ENCODE measurements around the gene TGIF1. TPM values are rescaled to one million over a fixed set of nuclear protein-coding genes. Genes with fewer than 3 reads are reported as not detected.
A peak's percentile ranks its signal among the peaks of the same experiment; 100 is the strongest.

Gene TGIF1
- total and polyA plus RNA-seq, 9 of the 15 experiments (the other 6 are each of a cell fraction or from before 2014, with no cell fraction given) = 16.1 to 77.7 (median 44.6) TPM

- TF ChIP-seq MYC (IDR thresholded peaks at IDR 0.05; ENCODE audit: low read depth, low read length) (peak; percentile 88), MYC (CRISPR knock-in tag; IDR thresholded peaks at IDR 0.05; ENCODE audit: borderline replicate concordance, low read depth) (no peak), HDAC8 (tag; IDR thresholded peaks at IDR 0.05) (no peak), KDM1A (IDR thresholded peaks at IDR 0.05) (no peak), ZNF431 (CRISPR knock-in tag; IDR thresholded peaks at IDR 0.05) (no peak; the same call in 1 of the 2 replicates), NFXL1 (CRISPR knock-in tag; IDR thresholded peaks at IDR 0.05) (0 out of 2 replicates have a peak, but pooled peaks have one; percentile 18), MAFG (tag; conservative IDR thresholded peaks at IDR 0.05) (no peak; the same call in 1 of the 2 replicates), MLLT1 (IDR thresholded peaks at IDR 0.05) (no peak), ZNF512 (tag; IDR thresholded peaks at IDR 0.05) (peak; percentile 34; the same call in 1 of the 2 replicates), POLR2H (tag; IDR thresholded peaks at IDR 0.05; ENCODE audit: low read depth) (no peak), MAX (CRISPR knock-in tag; IDR thresholded peaks at IDR 0.05) (peak; percentile 85), RFX1 (IDR thresholded peaks at IDR 0.05) (no peak), ARID1B (IDR thresholded peaks at IDR 0.05) (no peak)
These were observed 1.8 kb upstream of the TGIF1 start (continued) for GRCh38 chr18:3447895-3448837.

Data from K562 (cell line).